NCI-H526 treated with DMSO at 0.1 percent for 48 hours (cell line): ENCODE measurements around the gene CALN1.

Source experiments
- DNase-seq: peaks from one replicate; lab custom pipeline; 2025; lab: John Stamatoyannopoulos, UW

The CALN1 gene

DNA sequence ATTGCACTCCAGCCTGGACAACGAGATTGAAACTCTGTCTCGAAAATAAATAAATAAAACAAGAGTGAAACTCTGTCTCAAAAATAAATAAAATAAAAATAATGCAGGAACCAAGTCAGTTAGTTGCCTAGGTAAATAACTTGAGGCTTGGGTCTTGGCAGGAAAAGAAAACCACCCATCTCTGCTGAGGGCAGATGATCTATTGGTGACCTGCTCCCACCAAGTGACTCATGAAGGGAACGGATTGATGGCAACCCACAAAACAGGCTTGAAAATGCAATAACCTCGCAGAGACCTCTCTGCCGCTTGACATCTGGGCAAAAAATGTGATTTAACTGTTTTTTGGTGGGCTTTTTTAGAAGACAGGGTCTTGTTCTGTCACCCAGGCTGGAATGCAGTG, 86.6 kb downstream of the CALN1 start:
- DNase-seq = no peak

DNA sequence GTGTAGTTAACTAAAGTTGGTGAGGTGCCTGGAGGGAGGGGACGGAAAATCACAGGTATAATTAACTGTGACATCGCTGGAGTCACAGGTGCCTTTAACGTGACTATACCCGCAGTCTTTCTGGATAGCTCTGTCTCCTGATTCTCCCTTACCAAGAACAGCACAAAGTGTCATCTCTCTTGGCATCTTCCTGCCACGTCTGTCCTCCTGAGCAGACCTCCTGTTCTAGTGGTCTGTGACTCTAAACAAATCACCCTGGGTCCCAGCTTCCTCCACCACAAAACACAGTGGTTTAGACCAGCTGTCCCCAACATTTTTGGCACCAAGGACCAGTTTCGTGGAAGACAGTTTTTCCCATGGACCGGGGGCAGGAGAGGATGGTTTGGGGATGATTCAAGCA, 90.5 kb downstream of the CALN1 start:
- no peak for DNase-seq

DNA sequence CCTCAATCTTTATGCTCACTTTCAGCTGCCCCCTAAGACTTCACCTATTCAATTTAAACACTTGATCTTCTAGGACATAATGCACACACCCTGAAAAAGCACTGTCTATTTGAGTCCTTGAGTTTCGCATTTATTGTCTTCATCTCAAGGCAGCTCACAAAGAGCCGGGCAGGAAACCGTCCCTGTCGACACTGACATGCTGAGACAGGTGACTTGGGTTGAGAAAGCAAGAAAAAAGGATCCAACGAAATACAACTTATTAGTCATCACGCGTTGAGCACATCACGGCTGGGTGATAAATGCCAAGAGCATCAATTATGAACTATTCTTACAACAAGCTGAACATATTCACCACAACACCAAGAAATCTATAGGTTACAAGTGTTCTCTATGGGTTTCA, 91.1 kb downstream of the CALN1 start:
- DNase-seq = no peak

GRCh38 chr7:72317341-72317740, 94.8 kb downstream of the CALN1 start:
- no peak for DNase-seq

DNA sequence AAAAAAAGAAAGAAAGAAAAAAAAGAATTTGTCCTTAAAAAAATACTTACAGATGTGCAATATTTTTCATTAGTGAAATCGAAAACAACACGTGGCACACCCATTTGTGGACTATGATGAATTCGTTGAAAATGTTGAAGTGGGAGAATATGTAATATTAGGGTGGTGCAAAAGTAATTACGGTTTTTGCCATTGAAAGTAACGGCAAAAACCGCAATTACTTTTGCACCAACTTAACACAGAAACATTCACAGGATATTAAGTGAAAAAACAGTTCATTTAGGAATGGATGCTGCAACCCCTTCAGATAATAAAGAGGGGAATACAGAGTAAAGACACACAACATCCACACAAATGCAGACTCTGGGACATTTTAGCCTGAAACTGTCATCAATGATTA, 96.0 kb downstream of the CALN1 start:
- DNase-seq = no peak

- DNase-seq = no peak
These were observed 98.2 kb downstream of the CALN1 start for GRCh38 chr7:72313906-72314305.

DNA sequence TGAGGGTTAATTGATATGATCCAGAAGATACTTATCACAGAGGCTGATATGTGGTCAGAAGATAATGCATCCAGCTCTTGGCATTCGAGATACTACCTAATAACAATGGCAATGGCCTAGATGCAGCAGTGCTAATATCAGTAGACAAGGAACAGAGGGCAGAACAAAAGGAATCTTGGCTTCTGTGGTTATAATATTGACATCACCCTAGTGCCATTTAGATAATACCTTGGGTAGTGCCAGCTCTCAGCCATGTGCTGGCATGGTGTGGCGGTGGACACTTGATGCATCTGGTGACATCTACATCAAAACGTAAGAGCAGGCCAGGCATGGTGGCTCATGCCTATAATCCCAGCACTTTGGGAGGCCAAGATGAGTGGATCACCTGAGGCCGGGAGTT, 101.8 kb downstream of the CALN1 start:
- no peak for DNase-seq

DNA sequence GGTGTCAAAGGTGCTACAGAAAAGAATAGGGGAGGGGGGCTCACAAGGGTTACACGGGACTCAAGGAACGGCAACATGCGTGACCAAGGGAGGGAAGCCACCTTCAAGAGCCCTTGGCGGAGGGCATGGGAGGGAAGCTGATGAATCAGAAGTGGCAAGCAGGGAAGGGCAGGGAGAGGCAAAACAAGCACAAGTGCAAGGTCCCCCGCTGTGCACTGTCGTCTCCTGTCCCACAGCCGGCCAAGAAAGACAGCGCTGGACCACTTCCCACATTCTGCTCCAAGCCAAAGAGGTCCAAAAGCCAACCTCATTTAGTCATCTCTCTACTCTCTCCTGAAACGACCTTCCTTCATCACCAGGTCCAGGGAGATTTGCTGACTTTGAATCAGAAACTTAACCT, 102.7 kb downstream of the CALN1 start:
- DNase-seq = no peak

DNA sequence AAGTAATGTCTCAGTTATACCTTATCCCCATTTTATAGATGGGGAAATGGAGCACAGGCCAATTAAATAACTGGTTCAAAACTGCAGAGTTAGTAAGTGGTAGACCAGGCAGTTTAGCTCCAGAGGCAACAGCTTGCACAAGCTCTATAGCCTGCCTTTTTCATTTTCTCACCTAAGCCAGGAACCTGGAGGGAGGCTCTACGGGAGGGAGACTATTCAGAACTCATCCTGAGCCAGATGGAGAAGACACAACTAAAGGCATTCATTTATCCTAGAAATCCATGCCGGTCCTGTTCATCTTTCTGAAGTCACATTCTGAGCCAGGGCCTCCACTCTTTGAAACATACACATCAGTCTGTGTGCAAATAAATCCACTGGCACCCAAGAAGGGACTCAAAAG, 103.2 kb downstream of the CALN1 start:
- DNase-seq = no peak

DNA sequence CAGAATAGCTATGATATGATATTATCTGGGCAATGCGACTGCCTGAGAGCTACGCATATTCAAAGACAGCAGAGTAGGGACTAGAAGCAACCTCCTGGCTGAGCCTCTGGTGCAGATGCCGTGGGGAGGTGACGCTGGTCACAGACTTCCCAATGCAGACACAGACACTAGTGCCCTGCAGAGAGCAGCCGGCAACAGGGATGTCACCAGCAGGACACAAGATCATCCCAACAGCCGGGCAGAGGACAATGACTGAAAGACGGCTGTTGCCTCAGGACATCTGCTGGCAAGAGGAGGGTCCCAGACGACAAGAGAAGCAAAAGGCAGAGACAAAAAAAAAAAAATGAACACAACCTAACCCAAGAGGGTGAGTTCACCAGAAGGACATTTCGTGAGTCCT, 104.6 kb downstream of the CALN1 start:
- no peak for DNase-seq

- DNase-seq = no peak
These were observed 113.2 kb downstream of the CALN1 start for GRCh38 chr7:72298912-72299311.

GRCh38 chr7:72298091-72298490, 114.0 kb downstream of the CALN1 start:
- no peak for DNase-seq

GRCh38 chr7:72297636-72298035, 114.5 kb downstream of the CALN1 start:
- no peak for DNase-seq

DNA sequence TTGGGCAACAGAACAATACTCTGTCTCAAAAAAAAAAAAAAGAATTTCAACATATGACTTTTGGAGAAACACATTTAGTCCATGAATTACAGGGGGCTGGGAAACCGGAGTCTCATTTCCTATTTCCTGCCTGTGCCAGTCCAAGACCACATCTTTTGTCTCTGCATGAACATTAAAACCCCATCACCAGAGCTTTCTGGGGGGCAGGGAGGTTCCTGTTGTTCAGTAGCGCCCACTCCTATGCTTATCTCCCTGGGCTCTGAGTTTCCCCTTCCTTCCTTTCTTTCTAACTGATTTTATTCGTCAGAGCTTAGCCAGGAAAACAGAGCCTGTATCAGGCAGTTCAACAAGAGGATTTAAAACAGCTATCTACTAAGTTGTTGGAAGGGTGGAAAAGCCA, 119.3 kb downstream of the CALN1 start:
- no peak for DNase-seq

GRCh38 chr7:72292118-72292517, 120.0 kb downstream of the CALN1 start:
- no peak for DNase-seq

DNA sequence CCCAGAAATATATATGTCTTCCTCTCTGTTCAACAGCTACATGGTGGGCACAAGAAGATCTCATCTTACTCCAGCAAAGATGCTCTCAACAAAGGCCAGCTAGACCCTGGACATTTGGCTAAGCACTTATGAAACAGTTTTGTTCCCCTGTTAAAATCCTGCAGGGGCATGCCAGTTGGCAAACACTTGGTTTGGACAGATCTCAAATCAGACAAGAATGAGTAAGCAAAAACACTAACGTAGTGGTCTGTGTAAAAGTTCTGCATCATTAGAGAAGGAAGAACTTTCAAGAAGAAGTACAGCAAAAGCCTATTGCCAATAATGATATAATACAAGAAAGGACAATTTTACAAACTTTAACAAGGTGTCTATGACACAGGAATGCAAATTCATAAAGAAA, 125.6 kb downstream of the CALN1 start:
- DNase-seq = no peak

DNA sequence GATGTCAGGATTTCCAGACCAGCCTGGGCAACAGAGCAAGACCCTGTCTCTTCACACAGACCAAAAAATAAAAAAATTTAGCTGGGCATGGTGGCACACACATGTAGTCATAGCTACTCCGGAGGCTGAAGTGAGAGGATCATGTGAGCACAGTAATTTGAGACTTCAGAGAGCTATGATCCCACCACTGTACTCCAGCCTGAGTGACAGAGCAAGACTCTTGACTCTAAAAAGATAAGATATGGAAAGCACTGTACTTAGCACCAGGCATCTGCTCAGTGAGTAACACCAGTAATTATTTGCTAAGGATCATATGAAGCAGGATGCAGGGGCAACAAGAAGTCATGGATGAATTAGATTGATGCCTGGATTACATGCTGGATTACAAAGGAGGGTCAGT, 128.8 kb downstream of the CALN1 start:
- no peak for DNase-seq

- DNase-seq = no peak
These were observed 130.8 kb downstream of the CALN1 start for GRCh38 chr7:72281308-72281707.

DNA sequence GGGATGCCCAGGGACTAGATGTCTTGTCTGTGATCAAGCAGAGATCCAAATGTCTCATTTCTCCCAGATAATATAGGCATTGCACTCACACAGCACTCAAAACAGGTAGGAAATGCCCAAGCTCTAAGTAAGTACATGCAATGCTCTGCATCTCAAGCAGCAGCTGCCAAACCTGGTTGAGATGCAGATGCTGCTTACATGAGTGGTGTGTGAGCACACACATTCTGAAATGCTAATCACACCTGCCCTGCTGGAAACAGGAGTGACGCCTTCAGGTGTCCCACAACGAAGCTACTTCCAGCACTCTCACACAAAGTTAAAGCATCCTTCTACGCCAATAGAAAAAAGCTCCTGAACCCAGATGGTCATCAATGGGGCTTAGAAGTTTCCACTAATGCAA, 132.9 kb downstream of the CALN1 start:
- no peak for DNase-seq

DNA sequence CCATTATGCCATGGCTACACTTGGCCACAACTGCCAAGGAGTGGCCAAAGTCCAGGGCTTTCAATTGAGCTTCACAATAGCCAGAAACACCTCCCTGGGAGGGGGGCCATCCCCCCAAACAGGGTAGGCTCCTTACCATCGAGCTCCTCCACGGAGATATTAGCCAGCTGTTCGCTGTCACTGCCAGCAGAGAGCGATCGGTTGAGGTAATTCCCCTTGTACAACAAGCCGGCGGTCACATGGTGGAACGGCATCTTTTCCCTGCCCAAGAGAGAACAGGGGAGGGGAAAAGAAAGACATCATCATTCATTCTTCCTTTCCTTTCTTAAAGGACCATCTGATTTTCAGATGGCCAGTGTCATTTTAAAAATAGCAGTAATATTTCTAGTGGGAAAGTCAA, 133.6 kb downstream of the CALN1 start:
- no peak for DNase-seq

- no peak for DNase-seq
These were observed 136.6 kb downstream of the CALN1 start for GRCh38 chr7:72275382-72276070.

DNA sequence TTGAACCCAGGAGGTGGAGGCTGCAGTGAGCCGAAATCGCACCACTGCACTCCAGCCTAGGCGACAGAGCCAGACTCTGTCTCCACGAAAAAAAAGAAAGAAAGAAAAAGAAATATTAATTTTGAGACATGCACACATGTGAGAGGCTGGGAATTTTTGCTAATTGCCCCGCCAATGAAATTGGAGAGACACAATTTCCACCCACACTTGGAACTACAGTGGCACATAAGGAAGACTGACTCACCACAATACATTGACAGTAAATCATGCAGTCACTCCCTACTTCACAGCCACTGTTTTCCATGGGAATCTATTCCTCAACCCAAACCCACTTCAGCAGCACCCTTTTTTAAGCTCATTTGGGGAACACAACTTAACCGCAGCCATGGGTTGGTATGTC, 139.7 kb downstream of the CALN1 start:
- no peak for DNase-seq

- DNase-seq = no peak
These were observed 143.3 kb downstream of the CALN1 start for GRCh38 chr7:72268796-72269195.

DNA sequence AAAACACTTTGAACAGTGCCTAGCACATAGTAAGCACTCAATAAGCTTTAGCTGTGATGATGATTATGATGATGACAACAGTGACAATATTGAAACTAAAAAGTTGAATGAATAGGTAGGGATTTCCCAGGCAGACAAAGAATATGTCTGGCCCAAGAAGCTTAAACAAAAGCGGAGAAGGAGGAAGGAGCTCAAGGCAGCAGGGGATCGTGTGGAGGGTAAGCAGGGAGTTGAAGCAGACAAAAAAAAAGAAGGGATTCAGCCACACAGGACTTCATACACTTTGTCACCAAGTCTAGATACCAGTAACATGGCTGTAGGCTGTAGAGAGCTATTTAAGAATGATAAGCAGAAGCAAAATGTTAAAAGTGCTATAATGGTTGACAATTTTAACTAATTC, 144.0 kb downstream of the CALN1 start:
- no peak for DNase-seq
